NK-92 (cell line): ENCODE results near the gene UNC13C.

ENCODE experiments used
- DNase-seq: peaks from one replicate; lab custom pipeline; 2025; ENCODE audit not compliant: unreplicated experiment; lab: John Stamatoyannopoulos, UW

Gene UNC13C

GRCh38 chr15:54619180-54619579 lies 640.9 kb downstream of the UNC13C start:
- no peak for DNase-seq

- DNase-seq, result no peak
Observed at GRCh38 chr15:54620916-54621315, 642.7 kb downstream of the UNC13C start.

GRCh38 chr15:54636147-54636546 lies 657.9 kb downstream of the UNC13C start:
- no peak for DNase-seq

- DNase-seq, result no peak
Observed at GRCh38 chr15:54638666-54639065, 660.4 kb downstream of the UNC13C start.

- no peak for DNase-seq
Observed at GRCh38 chr15:54640873-54641272, 662.6 kb downstream of the UNC13C start.

DNA sequence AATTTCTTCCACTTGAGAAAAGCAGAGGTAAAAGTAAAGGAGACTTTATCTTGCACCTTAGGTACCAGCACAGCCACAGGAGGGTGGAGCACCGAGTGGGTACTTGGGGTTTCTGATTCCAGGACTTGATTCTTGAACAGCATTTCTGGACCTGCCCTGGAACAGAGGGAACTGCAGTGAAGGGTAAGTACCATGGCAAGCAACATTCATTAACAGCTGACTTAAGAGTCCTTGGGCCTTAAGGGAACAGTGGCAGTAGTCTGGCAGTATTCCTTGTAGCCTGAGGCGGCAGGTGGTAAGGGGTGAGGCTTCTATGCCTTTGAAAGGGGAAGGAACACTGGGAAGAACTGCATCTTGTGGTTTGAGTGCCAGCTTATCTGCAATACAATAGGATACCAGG lies 666.6 kb downstream of the UNC13C start:
- no peak for DNase-seq

- no peak for DNase-seq
Observed at GRCh38 chr15:54659646-54660045, 681.4 kb downstream of the UNC13C start.

GRCh38 chr15:54660356-54660755 lies 682.1 kb downstream of the UNC13C start:
- DNase-seq, result no peak

GRCh38 chr15:54675241-54675640 lies 697.0 kb downstream of the UNC13C start:
- no peak for DNase-seq

DNA sequence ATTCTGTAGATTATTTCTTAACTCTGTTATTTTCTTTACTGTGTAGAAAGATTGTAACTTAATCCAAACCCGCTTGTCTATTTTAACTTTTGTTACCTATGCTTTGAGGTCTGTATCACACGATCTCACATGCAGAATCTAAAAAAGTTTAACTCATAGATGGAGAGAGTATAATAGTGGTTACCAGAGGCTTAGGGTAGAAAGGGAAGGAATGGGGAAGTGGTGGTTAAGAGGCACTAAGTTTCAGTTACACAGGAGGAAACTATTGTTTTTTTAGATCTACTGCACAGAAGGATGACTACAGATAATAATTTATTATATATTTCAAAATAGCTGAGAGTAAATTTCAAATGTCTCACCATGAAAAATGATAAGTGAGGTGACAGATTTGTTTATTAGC lies 703.3 kb downstream of the UNC13C start:
- no peak for DNase-seq
